Fibroblast of lung (primary cell): Measurements from ENCODE around the gene PIH1D1. TPM values are rescaled to one million over a fixed set of nuclear protein-coding genes. Genes with fewer than 3 reads are reported as not detected.

ENCODE experiments used
- DNase-seq, 2 donors: peaks; one replicate each; pipeline versions ENCODE4 v3.0.0 to v3.0.0-alpha.2; 2010; ENCODE audit warnings: low read depth in 2 of 2
- H2AFZ ChIP-seq: 2 replicates; pipeline ENCODE4 v1.5.1; 2012; ENCODE audit warnings: low read length, control low read depth, inconsistent platforms
- H3K27ac ChIP-seq: 2 replicates; pipeline ENCODE4 v1.5.1; 2011; ENCODE audit warnings: low read length, control low read depth; ENCODE audit not compliant: insufficient read depth
- H3K27me3 ChIP-seq: 2 replicates; pipeline ENCODE4 v1.5.1; 2011; ENCODE audit warnings: mild to moderate bottlenecking, low read length; ENCODE audit not compliant: control insufficient read depth, insufficient read depth
- H3K36me3 ChIP-seq: 2 replicates; pipeline ENCODE4 v1.5.1; 2011; ENCODE audit warnings: low read length; ENCODE audit not compliant: control insufficient read depth, insufficient read depth
- H3K4me1 ChIP-seq: 2 replicates; pipeline ENCODE4 v1.5.1; 2011; ENCODE audit warnings: low read length; ENCODE audit not compliant: control insufficient read depth, insufficient read depth; ENCODE audit errors: extremely low read depth
- H3K4me2 ChIP-seq: 2 replicates; pipeline ENCODE4 v1.5.1; 2011; ENCODE audit warnings: low read length, control low read depth; ENCODE audit not compliant: insufficient read depth; ENCODE audit errors: extremely low read depth
- H3K4me3 ChIP-seq, 4 experiments: fragments of 200-600 bp in 1 of 4; sonication (generic) in 1 of 4; replicated peaks in 1 of 4; 2 replicates each; pipeline ENCODE4 v1.5.1; 2011 to 2016; ENCODE audit warnings: low read length in 4 of 4, low read depth in 3 of 4, mild to moderate bottlenecking in 3 of 4, control low read depth in 2 of 4, inconsistent platforms in 1 of 4, mixed read lengths in 1 of 4; ENCODE audit not compliant: insufficient read depth in 1 of 4; ENCODE audit errors: control extremely low read depth in 1 of 4
- H3K79me2 ChIP-seq: 2 replicates; pipeline ENCODE4 v1.5.1; 2012; ENCODE audit warnings: mild to moderate bottlenecking, low read length, inconsistent platforms; ENCODE audit not compliant: control insufficient read depth, insufficient read depth
- H3K9ac ChIP-seq: 2 replicates; pipeline ENCODE4 v1.5.1; 2011; ENCODE audit warnings: mild to moderate bottlenecking, low read length, control low read depth; ENCODE audit not compliant: insufficient read depth
- H3K9me3 ChIP-seq: 2 replicates; pipeline ENCODE4 v1.5.1; 2012; ENCODE audit warnings: low read depth, low read length; ENCODE audit not compliant: control insufficient read depth, insufficient read depth
- H4K20me1 ChIP-seq: 2 replicates; pipeline ENCODE4 v1.5.1; 2011; ENCODE audit warnings: low read length; ENCODE audit not compliant: control insufficient read depth, insufficient read depth; ENCODE audit errors: extremely low read depth
- EZH2 ChIP-seq: IDR thresholded peaks from 2 replicates; pipeline ENCODE4 v1.5.1; 2012; ENCODE audit warnings: low read length, control low read depth, mild to moderate bottlenecking; ENCODE audit errors: missing control alignments
- polyA plus RNA-seq, 2 donors: library from polyadenylated mRNA; depleted of rRNA in 1 of 2; stranded (reverse) in 1 of 2; unstranded in 1 of 2; fragments of >200 nt; gene quantifications; 2 replicates each; pipeline ENCODE4 v1.2.1, GENCODE V29; 2011 to 2012; ENCODE audit warnings: missing spikeins in 1 of 2
- total RNA-seq: library from RNA; depleted of rRNA; stranded (reverse); fragments of >200 nt; gene quantifications from 2 replicates; pipeline ENCODE4 v1.2.1, GENCODE V29; 2014
- TF ChIP-seq, protein P1 (sequence below), 2 donors: IDR thresholded peaks in 1 of 2; conservative IDR thresholded peaks in 1 of 2; 1 replicate in 1 of 2; 2 replicates in 1 of 2; pipeline ENCODE4 v1.5.1; 2011 to 2012; ENCODE audit warnings: low read length in 2 of 2, control low read depth in 1 of 2, inconsistent platforms in 1 of 2, low read depth in 1 of 2, mild to moderate bottlenecking in 1 of 2

Gene PIH1D1
- total and polyA plus RNA-seq, 2 donors (not counting 1 experiment from before 2014, with no cell fraction given) = 53.8 to 94.5 TPM

DNA sequence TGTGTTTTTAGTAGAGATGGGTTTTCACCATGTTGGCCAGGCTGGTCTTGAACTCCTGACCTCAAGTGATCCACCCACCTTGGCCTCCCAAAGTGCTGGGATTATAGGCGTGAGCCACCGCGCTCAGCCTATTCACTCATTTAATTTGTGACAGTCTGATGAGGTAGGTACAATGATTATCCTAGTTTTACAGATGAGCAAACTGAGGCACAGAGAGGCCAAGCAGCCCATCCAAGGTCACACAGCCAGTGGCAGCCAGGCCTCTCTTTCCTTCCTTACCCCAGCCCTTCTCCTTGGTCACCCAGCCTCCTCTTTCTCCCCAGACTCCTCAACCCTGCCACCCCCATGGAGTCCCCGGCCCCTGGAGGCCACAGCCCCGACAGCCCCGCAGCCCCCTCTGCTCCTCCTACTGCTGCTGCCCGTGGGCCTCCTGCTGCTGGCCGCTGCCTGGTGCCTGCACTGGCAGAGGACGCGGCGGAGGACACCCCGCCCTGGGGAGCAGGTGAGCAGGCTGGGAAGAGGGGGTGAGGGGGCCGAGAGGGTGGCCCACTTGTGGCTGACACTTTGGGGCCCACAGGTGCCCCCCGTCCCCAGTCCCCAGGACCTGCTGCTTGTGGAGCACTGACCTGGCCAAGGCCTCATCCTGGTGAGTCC, 28.5 kb upstream of the PIH1D1 start:
- no peaks in the 10 kb centered on the region for H3K36me3 ChIP-seq
- DNase-seq = no peak
- H3K27me3 ChIP-seq = no peaks in the 10 kb centered on the region

DNA sequence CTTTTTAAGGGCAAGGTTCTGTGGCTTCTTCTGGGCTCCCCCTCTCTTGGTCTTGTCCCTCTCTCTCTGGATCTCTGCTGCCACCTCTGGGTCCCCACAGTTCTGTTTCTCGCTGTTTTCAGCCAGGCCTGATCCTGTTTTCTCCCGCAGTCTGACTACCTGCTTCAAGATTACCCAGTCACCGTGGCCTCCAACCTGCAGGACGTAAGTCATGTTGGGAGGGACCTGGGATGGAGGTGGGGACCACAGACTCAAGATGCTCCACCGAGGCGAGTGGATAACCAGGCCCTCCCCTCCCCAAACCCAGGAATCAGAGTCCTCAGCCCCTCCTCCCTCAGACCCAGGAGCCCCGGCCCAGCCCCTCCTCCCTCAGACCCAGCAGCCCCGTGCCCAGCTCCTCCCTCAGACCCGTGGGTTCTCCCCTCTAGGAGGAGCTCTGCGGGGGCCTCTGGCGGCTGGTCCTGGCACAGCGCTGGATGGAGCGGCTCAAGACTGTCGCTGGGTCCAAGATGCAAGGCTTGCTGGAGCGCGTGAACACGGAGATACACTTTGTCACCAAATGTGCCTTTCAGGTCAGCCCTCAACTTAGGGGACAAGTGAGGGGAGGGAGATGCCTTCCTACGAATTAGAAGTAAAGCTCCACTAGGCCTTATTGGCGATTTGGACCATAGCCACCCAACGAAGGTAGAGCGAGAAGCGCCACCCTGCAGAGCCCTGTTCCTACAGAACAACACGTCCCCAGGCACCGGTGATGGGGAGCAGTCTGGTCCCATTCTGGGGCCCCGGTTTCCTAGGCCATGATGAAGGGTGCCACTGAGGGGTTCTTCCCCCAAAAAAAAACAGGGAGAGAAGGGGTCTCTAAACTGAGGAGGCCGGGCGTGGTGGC, 24.6 kb upstream of the PIH1D1 start:
- H3K36me3 ChIP-seq = no peaks in the 10 kb centered on the region
- H3K4me3 ChIP-seq = peak overlapping the region in 1 of 4 experiments; percentile 7
- no peak overlapping the region for H3K27ac ChIP-seq
- DNase-seq = peak in 1 of 2 donors; percentile 35
- TF ChIP-seq, protein P1, sequence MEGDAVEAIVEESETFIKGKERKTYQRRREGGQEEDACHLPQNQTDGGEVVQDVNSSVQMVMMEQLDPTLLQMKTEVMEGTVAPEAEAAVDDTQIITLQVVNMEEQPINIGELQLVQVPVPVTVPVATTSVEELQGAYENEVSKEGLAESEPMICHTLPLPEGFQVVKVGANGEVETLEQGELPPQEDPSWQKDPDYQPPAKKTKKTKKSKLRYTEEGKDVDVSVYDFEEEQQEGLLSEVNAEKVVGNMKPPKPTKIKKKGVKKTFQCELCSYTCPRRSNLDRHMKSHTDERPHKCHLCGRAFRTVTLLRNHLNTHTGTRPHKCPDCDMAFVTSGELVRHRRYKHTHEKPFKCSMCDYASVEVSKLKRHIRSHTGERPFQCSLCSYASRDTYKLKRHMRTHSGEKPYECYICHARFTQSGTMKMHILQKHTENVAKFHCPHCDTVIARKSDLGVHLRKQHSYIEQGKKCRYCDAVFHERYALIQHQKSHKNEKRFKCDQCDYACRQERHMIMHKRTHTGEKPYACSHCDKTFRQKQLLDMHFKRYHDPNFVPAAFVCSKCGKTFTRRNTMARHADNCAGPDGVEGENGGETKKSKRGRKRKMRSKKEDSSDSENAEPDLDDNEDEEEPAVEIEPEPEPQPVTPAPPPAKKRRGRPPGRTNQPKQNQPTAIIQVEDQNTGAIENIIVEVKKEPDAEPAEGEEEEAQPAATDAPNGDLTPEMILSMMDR (conservative IDR thresholded peaks at IDR 0.05 in 1 of 2, IDR thresholded peaks at IDR 0.05 in 1 of 2; ENCODE audit: low read depth in 1 of 2, low read length in 2 of 2) = peak; percentile 42 to 58
- TF ChIP-seq EZH2 = no peak
- no peak overlapping the region for H2AFZ ChIP-seq
- no peaks in the 10 kb centered on the region for H3K27me3 ChIP-seq
- H3K79me2 ChIP-seq = no peaks in the 10 kb centered on the region
- H3K9me3 ChIP-seq = no peaks in the 10 kb centered on the region
- no peak overlapping the region for H3K9ac ChIP-seq
- H4K20me1 ChIP-seq = no peaks in the 10 kb centered on the region
- H3K4me1 ChIP-seq = no peaks in the 10 kb centered on the region
- no peak overlapping the region for H3K4me2 ChIP-seq

More for the DNA sequence above, 28.5 kb upstream of the PIH1D1 start:
- Histone ChIP-seq H3K4me2 (no peak overlapping the region), H3K4me3 (no peak overlapping the region), H3K27ac (no peak overlapping the region), H2AFZ (no peak overlapping the region), H3K4me1 (no peaks in the 10 kb centered on the region), H3K9me3 (no peaks in the 10 kb centered on the region), H3K79me2 (no peaks in the 10 kb centered on the region), H3K9ac (no peak overlapping the region), H4K20me1 (no peaks in the 10 kb centered on the region)
- TF ChIP-seq, protein P1 (conservative IDR thresholded peaks at IDR 0.05 in 1 of 2, IDR thresholded peaks at IDR 0.05 in 1 of 2; ENCODE audit: low read depth in 1 of 2, low read length in 2 of 2) = no peak
- TF ChIP-seq EZH2 = no peak

- Histone ChIP-seq H3K36me3 (no peaks in the 10 kb centered on the region), H3K27ac (no peak overlapping the region), H4K20me1 (no peaks in the 10 kb centered on the region), H3K4me2 (peak overlapping the region; percentile 99), H3K4me1 (no peaks in the 10 kb centered on the region), H3K9ac (no peak overlapping the region), H3K4me3 (peak overlapping the region in 3 of 4 experiments; percentile 74 to 76 (median 75)), H3K9me3 (no peaks in the 10 kb centered on the region), H3K79me2 (no peaks in the 10 kb centered on the region), H2AFZ (peak overlapping the region; percentile 17), H3K27me3 (no peaks in the 10 kb centered on the region)
- no peak for TF ChIP-seq EZH2
- TF ChIP-seq, protein P1 (conservative IDR thresholded peaks at IDR 0.05 in 1 of 2, IDR thresholded peaks at IDR 0.05 in 1 of 2; ENCODE audit: low read depth in 1 of 2, low read length in 2 of 2) = no peak
- DNase-seq = no peak
Observed at GRCh38 chr19:49475191-49475917, 23.7 kb upstream of the PIH1D1 start.
